ENCODE data around the gene GNAS-AS1. TPM values are rescaled to one million over a fixed set of nuclear protein-coding genes. Genes with fewer than 3 reads are reported as not detected.

The GNAS-AS1 gene
- total RNA-seq, 1 donor from 2014 or later: 0.25 TPM

- no peaks in the 10 kb centered on the region for H3K27me3 ChIP-seq (ENCODE audit: low read depth)
- intact Hi-C loops (cut with micrococcal nuclease): no loop called here
- no peaks in the 10 kb centered on the region for H3K9me3 ChIP-seq (replicated peaks)
- H3K4me1 ChIP-seq: peaks cover 64% of the 10 kb centered on the region
- TF ChIP-seq, protein P1, sequence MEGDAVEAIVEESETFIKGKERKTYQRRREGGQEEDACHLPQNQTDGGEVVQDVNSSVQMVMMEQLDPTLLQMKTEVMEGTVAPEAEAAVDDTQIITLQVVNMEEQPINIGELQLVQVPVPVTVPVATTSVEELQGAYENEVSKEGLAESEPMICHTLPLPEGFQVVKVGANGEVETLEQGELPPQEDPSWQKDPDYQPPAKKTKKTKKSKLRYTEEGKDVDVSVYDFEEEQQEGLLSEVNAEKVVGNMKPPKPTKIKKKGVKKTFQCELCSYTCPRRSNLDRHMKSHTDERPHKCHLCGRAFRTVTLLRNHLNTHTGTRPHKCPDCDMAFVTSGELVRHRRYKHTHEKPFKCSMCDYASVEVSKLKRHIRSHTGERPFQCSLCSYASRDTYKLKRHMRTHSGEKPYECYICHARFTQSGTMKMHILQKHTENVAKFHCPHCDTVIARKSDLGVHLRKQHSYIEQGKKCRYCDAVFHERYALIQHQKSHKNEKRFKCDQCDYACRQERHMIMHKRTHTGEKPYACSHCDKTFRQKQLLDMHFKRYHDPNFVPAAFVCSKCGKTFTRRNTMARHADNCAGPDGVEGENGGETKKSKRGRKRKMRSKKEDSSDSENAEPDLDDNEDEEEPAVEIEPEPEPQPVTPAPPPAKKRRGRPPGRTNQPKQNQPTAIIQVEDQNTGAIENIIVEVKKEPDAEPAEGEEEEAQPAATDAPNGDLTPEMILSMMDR (IDR thresholded peaks at IDR 0.05; ENCODE audit: borderline replicate concordance): no peak
- DNase-seq: peak; percentile 82
- peak overlapping the region; percentile 98 for H3K27ac ChIP-seq (replicated peaks)
- H3K36me3 ChIP-seq: no peaks in the 10 kb centered on the region
- peak overlapping the region; percentile 91 for H3K4me3 ChIP-seq
Observed at GRCh38 chr20:58892141-58892931, 41.6 kb upstream of the GNAS-AS1 start.

GRCh38 chr20:58891718-58892140, 41.0 kb upstream of the GNAS-AS1 start:
- H3K4me1 ChIP-seq: peaks cover 58% of the 10 kb centered on the region
- intact Hi-C loops (cut with micrococcal nuclease): no loop called here
- peak; percentile 29 for DNase-seq

GRCh38 chr20:58891086-58891717, 40.5 kb upstream of the GNAS-AS1 start:
- intact Hi-C loops (cut with micrococcal nuclease): no loop called here
- Histone ChIP-seq H3K27ac (replicated peaks) (peak overlapping the region; percentile 98), H3K9me3 (replicated peaks) (no peaks in the 10 kb centered on the region), H3K4me1 (peaks cover 53% of the 10 kb centered on the region), H3K36me3 (no peaks in the 10 kb centered on the region), H3K27me3 (ENCODE audit: low read depth) (no peaks in the 10 kb centered on the region), H3K4me3 (peak overlapping the region; percentile 91)
- TF ChIP-seq, protein P1 (IDR thresholded peaks at IDR 0.05; ENCODE audit: borderline replicate concordance): no peak
- DNase-seq: peak; percentile 86

More at GRCh38 chr20:58891718-58892140, 41.0 kb upstream of the GNAS-AS1 start:
- H3K4me3 ChIP-seq: peak overlapping the region; percentile 91
- no peaks in the 10 kb centered on the region for H3K27me3 ChIP-seq (ENCODE audit: low read depth)
- TF ChIP-seq, protein P1 (IDR thresholded peaks at IDR 0.05; ENCODE audit: borderline replicate concordance): no peak
- no peaks in the 10 kb centered on the region for H3K36me3 ChIP-seq
- H3K27ac ChIP-seq (replicated peaks): peak overlapping the region; percentile 98
- H3K9me3 ChIP-seq (replicated peaks): no peaks in the 10 kb centered on the region

GRCh38 chr20:58890518-58891085, 39.9 kb upstream of the GNAS-AS1 start:
- Histone ChIP-seq H3K9me3 (replicated peaks) (peaks cover 1% of the 10 kb centered on the region), H3K4me3 (peak overlapping the region; percentile 91), H3K27me3 (ENCODE audit: low read depth) (no peaks in the 10 kb centered on the region), H3K27ac (replicated peaks) (peak overlapping the region; percentile 98), H3K36me3 (no peaks in the 10 kb centered on the region), H3K4me1 (peaks cover 47% of the 10 kb centered on the region)
- TF ChIP-seq, protein P1 (IDR thresholded peaks at IDR 0.05; ENCODE audit: borderline replicate concordance): no peak
- intact Hi-C loops (cut with micrococcal nuclease): no loop called here
- peak; percentile 81 for DNase-seq

GRCh38 chr20:58889798-58890517, 39.3 kb upstream of the GNAS-AS1 start:
- peak overlapping the region; percentile 91 for H3K4me3 ChIP-seq

More at GRCh38 chr20:58889798-58890517, 39.3 kb upstream of the GNAS-AS1 start:
- Histone ChIP-seq H3K27ac (replicated peaks) (peak overlapping the region; percentile 98), H3K9me3 (replicated peaks) (peaks cover 6% of the 10 kb centered on the region), H3K36me3 (no peaks in the 10 kb centered on the region), H3K4me1 (peaks cover 41% of the 10 kb centered on the region), H3K27me3 (ENCODE audit: low read depth) (no peaks in the 10 kb centered on the region)
- DNase-seq: no peak
- TF ChIP-seq, protein P1 (IDR thresholded peaks at IDR 0.05; ENCODE audit: borderline replicate concordance): no peak
- intact Hi-C loops (cut with micrococcal nuclease): no loop called here

Measured in left ventricle myocardium inferior (tissue), 1 donor.